Uterus (tissue), 4 donors: ENCODE measurements around the gene USP38. TPM values are rescaled to one million over a fixed set of nuclear protein-coding genes. Genes with fewer than 3 reads are reported as not detected.

Experiments
- DNase-seq, 2 donors: peaks; one replicate each; pipeline ENCODE4 v3.0.0-alpha.2; 2019 to 2020
- H3K27ac ChIP-seq, 2 donors: fragments of 200-600 bp; sonication (generic); 1 replicate in 1 of 2; 2 replicates in 1 of 2; pipeline ENCODE4 v1.5.1; 2016 to 2018
- H3K27me3 ChIP-seq, 2 donors: fragments of 200-600 bp; sonication (generic); one replicate each; pipeline ENCODE4 v1.5.1; 2018 to 2019; ENCODE audit warnings: control low read depth in 1 of 2
- H3K36me3 ChIP-seq, 2 donors: fragments of 200-600 bp; sonication (generic); one replicate each; pipeline ENCODE4 v1.5.1; 2019; ENCODE audit warnings: control low read depth in 1 of 2
- H3K4me1 ChIP-seq, 2 donors: fragments of 200-600 bp; sonication (generic); one replicate each; pipeline ENCODE4 v1.5.1; 2018 to 2019; ENCODE audit warnings: control low read depth in 1 of 2
- H3K4me3 ChIP-seq, 2 donors: fragments of 200-600 bp; sonication (generic); 1 replicate in 1 of 2; 2 replicates in 1 of 2; pipeline ENCODE4 v1.5.1; 2018 to 2019; ENCODE audit warnings: mild to moderate bottlenecking in 1 of 2
- H3K9me3 ChIP-seq, 2 donors: fragments of 200-600 bp; sonication (generic); one replicate each; pipeline ENCODE4 v1.5.1; 2019; ENCODE audit warnings: control low read depth in 1 of 2
- POLR2A ChIP-seq, 2 donors: fragments of 450-650 bp; IDR thresholded peaks; one replicate each; pipeline ENCODE4 v1.6.1; 2016; ENCODE audit warnings: antibody characterized with exemption in 2 of 2, mild to moderate bottlenecking in 1 of 2, moderate library complexity in 1 of 2
- intact Hi-C: fragments of 100-400 bp; cut with DNase I; formaldehyde crosslinking; loops from one replicate; pipeline ENCODE4 v1.15.1; 2023; ENCODE audit warnings: low total_unique reads
- total RNA-seq, 4 donors: library from RNA; depleted of rRNA in 3 of 4; stranded (reverse); fragments of >200 nt in 3 of 4; gene quantifications; one replicate each; pipeline versions ENCODE4 v1.1.0 to v1.2.4, GENCODE V29; 2014 to 2023
- TF ChIP-seq, protein P1 (sequence below), 4 experiments: fragments of 200-600 bp in 2 of 4; fragments of 450-650 bp in 2 of 4; sonication (generic) in 2 of 4; IDR thresholded peaks; one replicate each; pipeline ENCODE4 v1.5.1; 2016 to 2019; ENCODE audit warnings: antibody characterized with exemption in 4 of 4, mild to moderate bottlenecking in 2 of 4, moderate library complexity in 1 of 4
- donor health status: DM: yes; HTN: yes; CAD: no.

Gene USP38
- total RNA-seq, 4 donors from 2014 or later: 6.7 to 34.9 (median 18.1) TPM

GRCh38 chr4:143203577-143203976 is 18.9 kb downstream of the USP38 start:
- Histone ChIP-seq H3K36me3 (no peaks in the 10 kb centered on the region), H3K4me1 (no peaks in the 10 kb centered on the region), H3K27me3 (no peaks in the 10 kb centered on the region), H3K9me3 (no peaks in the 10 kb centered on the region), H3K4me3 (no peak overlapping the region), H3K27ac (no peak overlapping the region)
- intact Hi-C loops: no loop called here
- no peak for DNase-seq
- TF ChIP-seq, protein P1, sequence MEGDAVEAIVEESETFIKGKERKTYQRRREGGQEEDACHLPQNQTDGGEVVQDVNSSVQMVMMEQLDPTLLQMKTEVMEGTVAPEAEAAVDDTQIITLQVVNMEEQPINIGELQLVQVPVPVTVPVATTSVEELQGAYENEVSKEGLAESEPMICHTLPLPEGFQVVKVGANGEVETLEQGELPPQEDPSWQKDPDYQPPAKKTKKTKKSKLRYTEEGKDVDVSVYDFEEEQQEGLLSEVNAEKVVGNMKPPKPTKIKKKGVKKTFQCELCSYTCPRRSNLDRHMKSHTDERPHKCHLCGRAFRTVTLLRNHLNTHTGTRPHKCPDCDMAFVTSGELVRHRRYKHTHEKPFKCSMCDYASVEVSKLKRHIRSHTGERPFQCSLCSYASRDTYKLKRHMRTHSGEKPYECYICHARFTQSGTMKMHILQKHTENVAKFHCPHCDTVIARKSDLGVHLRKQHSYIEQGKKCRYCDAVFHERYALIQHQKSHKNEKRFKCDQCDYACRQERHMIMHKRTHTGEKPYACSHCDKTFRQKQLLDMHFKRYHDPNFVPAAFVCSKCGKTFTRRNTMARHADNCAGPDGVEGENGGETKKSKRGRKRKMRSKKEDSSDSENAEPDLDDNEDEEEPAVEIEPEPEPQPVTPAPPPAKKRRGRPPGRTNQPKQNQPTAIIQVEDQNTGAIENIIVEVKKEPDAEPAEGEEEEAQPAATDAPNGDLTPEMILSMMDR (IDR thresholded peaks at IDR 0.05): no peak
- TF ChIP-seq POLR2A (IDR thresholded peaks at IDR 0.05): no peak

DNA sequence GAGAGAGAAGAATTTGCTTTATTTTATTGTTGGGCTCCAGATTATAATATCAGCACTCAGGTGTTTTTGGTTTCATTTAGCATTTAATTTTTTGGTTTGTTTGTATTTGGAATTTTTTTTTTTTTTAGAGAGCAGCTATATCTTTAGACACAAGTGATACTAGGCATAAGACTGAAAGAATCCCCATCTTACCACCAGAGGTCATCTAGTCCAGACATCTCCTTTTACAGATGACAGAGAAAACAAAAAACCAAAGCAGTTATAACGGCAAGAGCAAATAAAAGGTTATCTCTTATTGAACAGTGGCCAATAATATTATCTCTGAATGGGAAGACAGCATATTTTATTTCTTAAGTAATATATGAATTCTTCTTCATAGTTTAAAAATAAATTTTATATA is 22.8 kb downstream of the USP38 start:
- intact Hi-C loops: no loop called here
- Histone ChIP-seq H3K36me3 (no peaks in the 10 kb centered on the region), H3K4me3 (no peak overlapping the region), H3K4me1 (no peaks in the 10 kb centered on the region), H3K9me3 (no peaks in the 10 kb centered on the region), H3K27ac (no peak overlapping the region), H3K27me3 (no peaks in the 10 kb centered on the region)
- DNase-seq: no peak
- TF ChIP-seq POLR2A (IDR thresholded peaks at IDR 0.05): no peak
- TF ChIP-seq, protein P1 (IDR thresholded peaks at IDR 0.05): peak; percentile 37 to 50 (median 48)

DNA sequence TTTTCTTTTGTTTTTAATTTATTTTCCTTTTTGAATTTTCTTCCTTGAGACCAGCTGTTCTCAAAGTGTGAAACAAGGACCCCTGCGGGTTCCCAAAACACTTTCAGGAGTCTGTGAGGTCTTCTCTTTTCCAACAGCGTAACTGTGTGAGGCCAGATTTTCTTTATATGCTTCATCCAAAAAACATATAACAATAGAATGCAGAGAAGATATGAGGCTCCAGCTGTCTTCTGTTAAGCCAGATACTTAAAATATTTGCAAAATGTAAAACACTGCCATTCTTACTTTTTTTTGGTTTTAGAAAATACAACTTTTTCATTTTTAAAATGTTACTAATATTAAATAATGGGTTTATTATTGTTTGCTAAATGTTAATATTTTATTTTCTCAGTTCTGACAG is 27.8 kb downstream of the USP38 start:
- Histone ChIP-seq H3K9me3 (no peaks in the 10 kb centered on the region), H3K4me3 (no peak overlapping the region), H3K36me3 (no peaks in the 10 kb centered on the region), H3K27me3 (no peaks in the 10 kb centered on the region), H3K27ac (no peak overlapping the region), H3K4me1 (no peaks in the 10 kb centered on the region)
- no peak for DNase-seq
- no peak for TF ChIP-seq POLR2A (IDR thresholded peaks at IDR 0.05)
- TF ChIP-seq, protein P1 (IDR thresholded peaks at IDR 0.05): no peak
- intact Hi-C loops: no loop called here

DNA sequence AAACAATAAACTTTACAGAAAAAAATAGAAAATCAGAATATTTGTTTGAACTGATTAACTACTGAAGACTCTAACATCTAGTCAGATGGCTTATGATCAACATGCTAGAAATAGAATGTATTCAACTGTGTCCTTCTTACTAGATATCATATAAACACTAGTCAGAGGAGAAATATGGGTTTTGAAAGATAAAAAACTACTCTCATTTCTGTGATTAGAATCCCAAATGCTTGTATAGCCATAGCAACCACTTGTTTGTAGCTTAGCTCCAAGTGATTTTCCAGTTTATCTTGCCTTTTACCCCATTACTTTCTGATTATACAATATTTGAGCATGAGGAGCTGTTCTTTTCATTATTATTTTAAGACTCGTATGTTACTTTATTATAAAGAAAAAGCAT is 31.2 kb downstream of the USP38 start:
- H3K4me3 ChIP-seq: no peak overlapping the region
- no peak overlapping the region for H3K27ac ChIP-seq
- no peak for DNase-seq
- H3K36me3 ChIP-seq: no peaks in the 10 kb centered on the region
- H3K27me3 ChIP-seq: no peaks in the 10 kb centered on the region
- TF ChIP-seq, protein P1 (IDR thresholded peaks at IDR 0.05): no peak
- no peak for TF ChIP-seq POLR2A (IDR thresholded peaks at IDR 0.05)
- H3K4me1 ChIP-seq: no peaks in the 10 kb centered on the region
- intact Hi-C loops: no loop called here
- no peaks in the 10 kb centered on the region for H3K9me3 ChIP-seq

DNA sequence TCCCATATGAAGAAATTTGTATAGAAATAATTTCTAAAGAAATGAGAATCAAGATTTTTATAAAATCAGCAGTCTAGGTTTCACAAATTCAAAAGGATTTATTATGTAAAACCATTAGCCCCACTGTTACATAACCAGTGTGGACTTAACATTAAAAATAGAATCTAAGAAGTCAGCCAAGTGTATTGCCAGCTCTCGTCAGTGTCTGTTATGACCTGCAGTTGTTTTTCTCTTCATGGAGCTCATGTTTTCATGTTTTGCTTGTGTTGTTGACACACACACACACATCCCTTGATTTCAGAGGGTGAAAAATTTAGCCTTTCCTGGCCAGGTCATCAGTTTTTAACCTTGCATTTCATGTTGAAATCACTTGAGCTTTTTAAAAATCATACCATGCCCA is 39.5 kb downstream of the USP38 start:
- Histone ChIP-seq H3K27me3 (no peaks in the 10 kb centered on the region), H3K27ac (no peak overlapping the region)
- intact Hi-C loops: no loop called here

GRCh38 chr4:143225167-143225566 is 40.5 kb downstream of the USP38 start:
- no peak overlapping the region for H3K27ac ChIP-seq
- TF ChIP-seq, protein P1 (IDR thresholded peaks at IDR 0.05): no peak
- TF ChIP-seq POLR2A (IDR thresholded peaks at IDR 0.05): no peak
- H3K27me3 ChIP-seq: no peaks in the 10 kb centered on the region
- H3K4me1 ChIP-seq: peaks cover 0 to 8% of the 10 kb centered on the region in 2 donors
- no peak for DNase-seq
- H3K9me3 ChIP-seq: no peaks in the 10 kb centered on the region
- intact Hi-C loops: no loop called here
- no peaks in the 10 kb centered on the region for H3K36me3 ChIP-seq
- no peak overlapping the region for H3K4me3 ChIP-seq

More for the DNA sequence above, 39.5 kb downstream of the USP38 start:
- DNase-seq: no peak
- Histone ChIP-seq H3K9me3 (no peaks in the 10 kb centered on the region), H3K4me3 (no peak overlapping the region), H3K36me3 (no peaks in the 10 kb centered on the region), H3K4me1 (peaks cover 0 to 8% of the 10 kb centered on the region in 2 donors)
- TF ChIP-seq POLR2A (IDR thresholded peaks at IDR 0.05): no peak
